G401 (cell line): ENCODE data around the gene POLDIP3. TPM values are rescaled to one million over a fixed set of nuclear protein-coding genes. Genes with fewer than 3 reads are reported as not detected.
A peak's percentile ranks its signal among the peaks of the same experiment; 100 is the strongest.

Experiments
- DNase-seq: peaks from one replicate; pipeline ENCODE4 v3.0.0-alpha.2; 2015; ENCODE audit warnings: low spot score
- in situ Hi-C: cut with HindIII; loops from 2 replicates; pipeline ENCODE4 v1.10.0; 2016; ENCODE audit warnings: low sequenced_read_pairs, mixed read lengths
- total RNA-seq: library from RNA; depleted of rRNA; stranded (reverse); fragments of >200 nt; shearing (Covaris generic); gene quantifications from 2 replicates; pipeline ENCODE4 v1.2.3, GENCODE V29; 2014; rRNA removed

POLDIP3 gene
- total RNA-seq: 11.1 and 14.7 TPM in 2 replicates

- peak; percentile 97 for DNase-seq
- in situ Hi-C loops: no loop called here
Measured at GRCh38 chr22:42614312-42615091, at the start of gene POLDIP3. TSS of gene POLDIP3 (minus strand) at chr22:42614883. CDS start at chr22:42614857, 26 bp downstream.

DNA sequence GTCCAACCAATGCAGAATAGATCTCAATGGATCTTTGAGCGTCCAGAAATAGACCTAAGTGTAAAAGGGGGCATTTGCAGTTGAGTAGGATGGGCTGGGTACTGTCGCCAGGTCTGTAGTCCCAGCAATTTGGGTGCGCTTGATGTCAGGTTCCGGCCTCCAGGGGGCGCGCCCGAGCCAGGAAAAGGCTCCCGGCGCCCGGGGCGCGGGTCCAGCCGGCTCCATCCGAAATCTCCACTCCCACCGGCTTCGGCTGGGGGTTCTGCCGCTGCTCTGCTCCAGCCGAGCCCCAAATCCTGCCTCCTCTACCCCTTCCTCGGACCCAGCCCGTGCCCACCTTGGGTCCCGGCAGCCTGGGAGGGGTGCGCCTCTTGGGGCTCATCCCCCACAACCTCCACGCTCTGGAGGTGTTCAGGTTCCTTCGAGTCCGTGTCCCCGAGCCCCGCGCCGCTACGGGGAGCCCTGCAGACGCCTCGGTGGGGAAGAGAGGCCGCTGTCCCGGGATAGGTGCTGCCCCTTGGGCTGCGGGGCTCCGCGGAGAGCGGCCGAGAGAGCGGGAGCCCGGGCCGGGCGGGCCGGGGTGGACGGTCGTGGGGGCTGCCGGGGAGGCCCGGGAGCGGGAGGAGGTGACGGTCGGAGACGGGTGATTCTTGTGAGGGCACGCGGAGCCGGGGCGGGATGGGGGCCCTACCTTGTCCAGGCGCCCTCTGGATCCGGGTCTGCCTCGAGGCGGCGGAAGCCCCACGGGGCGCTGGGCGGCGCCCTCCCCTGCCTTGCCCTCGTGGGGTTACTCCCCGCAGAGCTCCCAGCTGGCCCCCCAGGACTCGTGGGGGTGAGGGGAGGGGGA lies 47.5 kb upstream of the POLDIP3 start:
- in situ Hi-C loops: loop anchor here (10.0 kb wide), 1 partner anchor 443 kb away; no protein-coding TSS in a partner anchor
- DNase-seq: peak; percentile 75

- in situ Hi-C loops: no loop called here
- DNase-seq: no peak
Measured at GRCh38 chr22:42656578-42656977, 41.9 kb upstream of the POLDIP3 start.

- in situ Hi-C loops: no loop called here
- no peak for DNase-seq
Measured at GRCh38 chr22:42655693-42656092, 41.0 kb upstream of the POLDIP3 start.

- no peak for DNase-seq
- in situ Hi-C loops: no loop called here
Measured at GRCh38 chr22:42654436-42655073, 39.9 kb upstream of the POLDIP3 start.

GRCh38 chr22:42653999-42654398 lies 39.3 kb upstream of the POLDIP3 start:
- in situ Hi-C loops: no loop called here

GRCh38 chr22:42651134-42651533 lies 36.5 kb upstream of the POLDIP3 start:
- in situ Hi-C loops: no loop called here
- DNase-seq: no peak

More at GRCh38 chr22:42653999-42654398, 39.3 kb upstream of the POLDIP3 start:
- no peak for DNase-seq

- in situ Hi-C loops: no loop called here
- DNase-seq: peak; percentile 80
Measured at GRCh38 chr22:42649246-42650099, 34.8 kb upstream of the POLDIP3 start, which contains the start of gene CYB5R3. TSS of gene CYB5R3 (minus strand) at chr22:42649392. CDS start at chr22:42649315, 77 bp downstream.

DNA sequence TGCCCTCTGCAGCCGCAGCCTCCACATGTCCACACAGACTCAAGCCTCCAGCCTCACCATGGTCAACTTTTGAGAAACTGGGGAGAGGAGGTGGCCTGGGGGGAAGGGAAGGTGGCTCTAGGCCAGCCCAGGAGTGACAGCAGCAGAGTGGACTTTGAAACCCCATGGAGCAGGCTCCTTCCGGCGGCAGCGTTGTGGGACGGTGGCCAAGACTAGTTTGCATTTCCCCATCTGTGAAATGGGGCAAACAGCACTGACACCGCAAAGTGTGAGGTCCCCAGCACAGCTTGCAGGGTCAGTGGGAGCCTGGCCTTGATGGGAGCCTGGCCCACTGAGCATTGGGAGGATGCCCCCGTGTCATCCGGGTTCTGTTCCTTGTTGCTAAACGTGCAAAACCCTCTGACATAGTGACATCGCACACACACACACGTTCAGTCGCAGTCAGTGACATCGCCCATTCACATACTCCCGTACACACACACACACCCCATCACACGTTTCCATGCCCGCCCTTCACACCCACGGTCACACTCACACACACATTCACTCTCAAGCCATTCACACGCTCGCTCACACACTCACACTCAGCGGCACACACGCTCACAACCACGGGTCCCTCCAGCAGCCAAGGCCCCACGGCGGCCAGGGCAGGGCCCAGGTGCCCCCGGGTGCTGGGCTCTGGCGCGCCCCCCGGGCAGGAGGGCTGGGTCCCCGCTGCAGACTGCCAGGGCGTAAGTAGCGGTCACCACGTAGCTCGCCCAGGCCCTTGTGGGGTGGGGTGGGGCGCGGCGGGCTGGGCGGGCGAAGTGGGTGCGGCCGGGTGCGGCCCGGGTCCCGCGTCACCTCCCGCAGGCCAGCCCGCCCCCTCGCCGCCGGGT lies 33.9 kb upstream of the POLDIP3 start:
- peak; percentile 29 for DNase-seq
- in situ Hi-C loops: no loop called here

GRCh38 chr22:42648017-42648367 lies 33.3 kb upstream of the POLDIP3 start:
- DNase-seq: no peak
- in situ Hi-C loops: no loop called here

DNA sequence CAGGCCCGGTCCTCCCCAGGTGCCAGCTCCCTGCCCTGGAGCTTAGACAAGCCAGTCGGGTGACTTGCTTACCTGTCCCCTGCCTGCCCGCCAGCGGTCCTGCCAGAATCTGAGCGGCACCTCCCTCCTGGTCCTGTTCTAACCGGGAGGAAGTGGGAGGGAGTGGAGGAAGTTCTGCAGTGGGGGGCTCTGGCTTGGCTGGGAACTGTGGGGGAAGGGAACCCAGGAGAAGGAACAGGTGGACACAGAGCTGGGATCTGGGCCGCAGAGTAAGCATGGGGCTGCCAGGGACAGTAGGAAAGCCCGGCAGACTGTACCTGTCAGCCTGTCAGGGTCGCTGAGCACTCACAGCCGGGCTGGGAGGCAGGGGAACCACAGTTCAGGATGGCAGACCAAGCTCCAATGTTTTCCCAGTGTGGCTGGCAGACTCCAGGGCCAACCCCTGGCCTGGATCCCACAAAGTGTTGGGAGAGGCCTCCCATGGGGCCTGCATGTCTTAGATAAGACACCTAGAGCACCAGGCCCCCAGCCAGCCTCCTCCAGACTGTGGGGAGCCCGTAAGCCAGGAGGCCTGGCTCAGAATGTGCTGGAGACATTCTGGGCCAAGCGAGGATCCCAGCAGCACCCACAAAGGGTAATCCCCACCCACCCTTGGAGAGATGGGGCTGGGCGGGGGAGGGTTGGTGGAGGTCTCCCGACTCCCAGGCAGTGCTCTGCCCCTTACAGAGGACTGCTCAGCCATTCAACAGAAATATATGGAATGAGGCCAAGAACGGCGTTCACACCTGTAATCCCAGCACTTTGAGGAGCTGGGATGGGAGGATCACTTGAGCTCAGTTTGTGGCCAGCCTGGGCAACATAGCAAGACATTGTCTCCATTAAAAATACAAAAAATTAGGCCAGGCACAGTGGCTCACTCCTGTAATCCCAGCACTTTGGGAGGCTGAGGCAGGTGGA lies 32.2 kb upstream of the POLDIP3 start:
- peak; percentile 71 for DNase-seq

DNA sequence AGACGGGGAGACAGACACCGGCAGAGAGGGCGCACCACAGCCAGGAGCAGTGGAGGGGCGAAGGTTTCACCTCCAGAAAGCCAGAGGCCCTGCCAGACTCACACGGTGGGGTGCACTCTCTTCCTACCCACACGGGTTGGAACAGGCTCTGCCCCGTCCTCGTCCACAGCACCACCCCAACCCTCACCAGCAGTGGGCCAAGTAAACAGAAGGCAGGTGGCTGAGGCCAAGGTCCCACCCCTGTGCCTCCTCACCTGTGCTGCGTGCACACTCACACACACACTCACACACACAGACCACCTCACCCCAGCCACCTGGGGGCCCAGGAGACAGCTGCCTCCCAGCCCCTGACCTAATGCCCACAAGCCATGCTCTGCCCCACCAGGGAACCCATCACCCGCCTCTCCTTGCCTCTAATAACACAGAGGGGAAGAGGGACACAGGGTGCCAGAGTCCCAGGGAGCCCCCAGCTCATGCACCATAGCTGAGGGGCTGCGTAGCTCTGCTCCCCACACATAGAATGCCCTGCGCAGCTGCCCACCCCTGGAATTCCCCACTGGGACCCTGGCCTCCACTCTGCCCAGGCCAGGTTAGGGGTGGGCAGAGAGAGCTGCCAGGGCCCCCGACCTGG lies 31.4 kb upstream of the POLDIP3 start:
- peak; percentile 58 for DNase-seq
- in situ Hi-C loops: no loop called here

More for the DNA sequence above, 32.2 kb upstream of the POLDIP3 start:
- in situ Hi-C loops: no loop called here

DNA sequence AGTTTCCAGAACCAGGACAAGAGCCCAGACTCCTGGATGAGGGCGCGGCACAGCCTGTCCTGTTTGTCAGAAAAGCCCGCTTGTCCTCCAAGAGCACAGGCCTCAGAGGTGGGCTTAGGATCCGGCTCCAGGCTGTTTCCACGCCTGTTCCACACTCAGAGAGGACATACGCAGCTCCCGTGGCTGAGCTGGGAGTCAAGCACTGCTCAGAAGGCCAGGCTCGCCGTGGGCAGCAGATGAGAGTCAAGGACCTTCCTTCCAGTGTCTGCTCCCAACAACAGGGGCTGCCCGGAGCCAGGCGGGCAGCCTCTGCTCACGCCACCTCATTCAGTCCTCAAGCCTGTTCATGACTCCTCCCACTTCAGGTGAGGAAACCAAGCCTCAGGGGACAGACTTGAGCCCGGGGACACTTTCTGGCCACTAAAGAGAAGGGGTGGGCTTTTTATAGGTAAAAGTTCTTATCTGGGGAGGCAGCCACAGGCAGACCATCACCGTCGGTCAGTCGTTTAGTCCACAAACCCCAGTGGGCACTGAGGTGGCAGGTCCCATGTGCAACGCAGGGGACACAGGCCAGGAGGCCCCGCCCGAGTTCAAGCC lies 30.8 kb upstream of the POLDIP3 start:
- in situ Hi-C loops: no loop called here
- peak; percentile 53 for DNase-seq

- DNase-seq: peak; percentile 45
- in situ Hi-C loops: no loop called here
Measured at GRCh38 chr22:42644422-42645340, 30.0 kb upstream of the POLDIP3 start.
